ENCODE results near the gene UNK.

GRCh38 chr17:75834279-75834920 lies 49.8 kb downstream of the UNK start:
- TF ChIP-seq CTCF (IDR thresholded peaks at IDR 0.05) (no peak), POLR2A (IDR thresholded peaks at IDR 0.05) (no peak)

All from right lobe of liver (tissue), 4 donors.